ENCODE results near the gene GLRX. TPM values are rescaled to one million over a fixed set of nuclear protein-coding genes. Genes with fewer than 3 reads are reported as not detected.

The GLRX gene
- total RNA-seq, 1 experiment from 2014 or later = 41.6 TPM

DNA sequence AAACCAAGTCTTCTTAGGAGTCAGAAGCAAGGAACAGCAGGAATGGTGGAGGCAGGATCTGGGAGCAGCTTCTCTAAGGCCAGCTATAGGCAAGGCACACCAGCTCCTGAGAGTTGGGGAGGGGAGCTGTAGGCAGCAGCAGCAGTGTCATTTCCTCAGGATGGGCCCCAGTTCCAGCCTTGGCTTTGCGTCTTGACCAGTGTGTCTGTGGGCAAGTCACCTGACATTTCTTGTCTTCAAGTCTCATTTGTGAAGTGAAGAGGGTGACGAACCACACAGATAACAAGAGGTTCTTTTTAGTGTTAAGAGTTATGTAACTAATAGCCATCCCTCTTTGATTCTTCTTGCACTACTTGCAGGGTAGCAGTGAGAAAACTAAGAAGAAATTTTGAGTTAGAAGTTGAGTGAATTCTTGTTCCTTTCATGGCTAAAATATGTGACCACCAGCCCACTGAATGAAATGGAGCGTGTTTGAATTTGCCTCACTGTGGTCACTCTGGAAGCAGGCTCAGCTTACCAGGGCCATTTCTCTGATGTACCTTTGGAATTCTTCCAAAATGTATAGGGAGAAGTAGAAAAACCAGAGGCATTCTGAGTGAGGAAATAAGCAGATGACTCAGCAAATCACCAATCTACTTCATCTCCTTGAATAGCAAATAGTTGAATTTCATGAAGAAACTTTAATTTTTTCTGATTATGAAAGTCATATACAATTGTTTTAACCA lies 49.0 kb downstream of the GLRX start:
- no peak overlapping the region for H3K4me3 ChIP-seq (ENCODE audit: insufficient read depth, low read depth, low read length)
- no peaks in the 10 kb centered on the region for H3K27me3 ChIP-seq (ENCODE audit: control insufficient read depth, insufficient read depth, low read length)
- DNase-seq = no peak
- no peaks in the 10 kb centered on the region for H3K36me3 ChIP-seq (replicated peaks; ENCODE audit: control insufficient read depth, insufficient read depth, low read length)

DNA sequence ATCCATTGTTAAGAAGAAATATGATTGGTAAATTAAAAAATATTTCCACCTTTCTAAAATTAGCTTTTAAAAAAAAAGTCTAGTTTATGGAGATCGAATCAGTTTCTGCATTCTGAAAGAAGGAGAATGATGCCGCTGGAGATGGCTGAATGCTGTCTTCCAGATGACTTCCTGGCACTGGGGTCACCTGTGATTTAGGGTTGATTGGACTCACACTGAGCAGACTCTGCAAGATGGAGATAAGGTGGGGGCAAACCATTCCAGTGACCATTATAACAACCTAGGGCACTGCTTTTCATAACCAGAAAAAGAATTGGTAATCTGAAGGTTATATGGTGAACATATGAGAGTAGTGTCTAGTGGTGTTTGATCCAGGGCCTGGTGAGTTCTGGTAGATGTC lies 50.6 kb downstream of the GLRX start:
- no peaks in the 10 kb centered on the region for H3K27me3 ChIP-seq (ENCODE audit: control insufficient read depth, insufficient read depth, low read length)
- DNase-seq = no peak
- no peaks in the 10 kb centered on the region for H3K36me3 ChIP-seq (replicated peaks; ENCODE audit: control insufficient read depth, insufficient read depth, low read length)
- no peak overlapping the region for H3K4me3 ChIP-seq (ENCODE audit: insufficient read depth, low read depth, low read length)

DNA sequence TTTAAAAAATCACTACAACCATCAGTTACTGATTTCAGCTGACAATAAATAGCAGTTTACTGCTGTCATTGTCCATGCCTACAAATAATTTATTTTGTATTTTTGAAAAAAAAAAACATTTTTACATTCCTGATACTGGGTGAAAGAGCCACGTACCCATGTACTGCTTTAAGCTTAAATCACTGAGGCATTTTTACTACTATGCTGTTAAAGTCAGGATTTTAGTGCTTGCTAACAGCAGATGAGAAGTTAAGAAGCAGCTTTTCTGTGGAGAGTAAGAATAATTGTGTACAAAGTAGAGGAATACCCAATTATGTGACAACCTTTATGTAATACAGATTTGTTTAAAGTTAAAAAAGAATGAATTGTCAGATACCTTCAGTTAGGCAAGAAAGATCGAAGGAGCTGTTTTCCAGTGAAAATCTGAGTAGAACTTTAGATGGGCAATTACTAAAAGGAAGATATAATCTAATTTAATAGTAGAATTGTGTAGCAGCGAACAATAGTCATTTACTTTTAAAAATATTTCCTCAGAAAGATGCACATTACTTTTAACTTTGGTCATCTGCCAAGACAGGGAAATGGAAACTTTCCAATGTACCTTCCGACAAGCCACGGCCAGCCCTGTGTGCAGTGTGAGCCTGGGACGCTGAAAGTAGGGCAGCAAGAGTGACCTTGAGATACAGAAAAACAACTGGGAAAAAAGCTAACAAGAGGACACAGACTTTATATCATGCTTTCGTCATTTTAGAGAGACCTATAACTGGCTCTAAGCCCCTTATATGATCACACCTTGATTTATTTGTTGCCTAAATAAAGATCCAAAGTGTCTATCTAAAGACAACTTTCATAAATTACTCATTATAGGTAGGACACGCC lies 51.5 kb downstream of the GLRX start:
- no peak overlapping the region for H3K4me3 ChIP-seq (ENCODE audit: insufficient read depth, low read depth, low read length)
- no peaks in the 10 kb centered on the region for H3K36me3 ChIP-seq (replicated peaks; ENCODE audit: control insufficient read depth, insufficient read depth, low read length)
- H3K27me3 ChIP-seq (ENCODE audit: control insufficient read depth, insufficient read depth, low read length) = no peaks in the 10 kb centered on the region
- no peak for DNase-seq

DNA sequence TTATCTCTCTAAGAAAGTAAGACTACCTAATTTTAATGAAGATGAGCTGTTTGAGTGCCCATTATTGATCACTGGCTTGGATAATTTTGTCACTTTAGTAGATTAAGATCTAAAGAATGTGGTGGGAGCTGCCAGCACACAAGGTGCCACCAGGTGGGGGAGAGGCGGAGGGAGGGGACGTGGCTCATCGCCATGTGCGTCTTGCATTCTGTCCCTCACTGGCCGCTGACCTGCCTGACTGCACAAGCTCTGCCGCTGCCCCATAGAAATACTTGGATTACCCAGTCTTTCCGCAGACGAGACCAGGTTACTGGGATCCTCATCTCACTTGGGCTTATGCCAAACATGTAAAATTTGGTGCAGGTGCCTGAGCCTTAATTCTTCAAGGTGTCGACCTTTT lies 53.8 kb downstream of the GLRX start:
- H3K27me3 ChIP-seq (ENCODE audit: control insufficient read depth, insufficient read depth, low read length) = no peaks in the 10 kb centered on the region

DNA sequence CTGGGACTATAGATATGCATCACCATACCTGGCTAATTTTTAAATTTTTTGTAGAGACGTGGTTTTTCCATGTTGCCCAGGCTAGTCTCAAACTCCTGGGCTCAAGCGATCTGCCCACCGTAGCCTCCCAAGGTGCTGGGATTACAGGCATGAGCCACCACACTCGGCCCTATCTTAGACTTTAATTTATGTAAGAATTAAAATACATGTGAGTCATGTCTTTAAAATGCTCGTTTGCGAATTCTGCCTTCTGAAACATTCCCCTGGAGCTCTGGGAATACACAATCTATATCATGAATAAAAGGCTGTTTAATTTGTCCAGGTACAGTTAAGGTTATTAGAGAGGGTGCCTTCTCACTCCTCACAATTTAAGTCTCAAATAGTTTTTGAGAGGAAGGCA lies 58.6 kb downstream of the GLRX start:
- no peak overlapping the region for H3K4me3 ChIP-seq (ENCODE audit: insufficient read depth, low read depth, low read length)
- DNase-seq = no peak
- no peaks in the 10 kb centered on the region for H3K36me3 ChIP-seq (replicated peaks; ENCODE audit: control insufficient read depth, insufficient read depth, low read length)
- H3K27me3 ChIP-seq (ENCODE audit: control insufficient read depth, insufficient read depth, low read length) = no peaks in the 10 kb centered on the region

More for the DNA sequence above, 53.8 kb downstream of the GLRX start:
- Histone ChIP-seq H3K36me3 (replicated peaks; ENCODE audit: control insufficient read depth, insufficient read depth, low read length) (no peaks in the 10 kb centered on the region), H3K4me3 (ENCODE audit: insufficient read depth, low read depth, low read length) (no peak overlapping the region)
- DNase-seq = no peak

Other genes starting within 250 kb of the GLRX start
- 0.15 TPM in 1 of 2 replicates, not detected in the other for gene GPR150, start 202.6 kb downstream of the GLRX start, total RNA-seq (2014; rRNA removed; shearing (Covaris generic))
- gene RFESD, start 175.9 kb downstream of the GLRX start, total RNA-seq (2014; rRNA removed; shearing (Covaris generic)) = 3.3 and 4.2 TPM in 2 replicates
- gene SPATA9, start 139.7 kb downstream of the GLRX start, total RNA-seq (2014; rRNA removed; shearing (Covaris generic)) = not detected in 2 replicates
- gene RHOBTB3, start 91.4 kb downstream of the GLRX start, total RNA-seq (2014; rRNA removed; shearing (Covaris generic)) = 23.0 and 45.6 TPM in 2 replicates
- gene ELL2, start 139.1 kb upstream of the GLRX start, total RNA-seq (2014; rRNA removed; shearing (Covaris generic)) = 13.9 and 14.4 TPM in 2 replicates

Measured in H7 (cell line).